ENCODE results near the gene HOXA11.
A peak's percentile ranks its signal among the peaks of the same experiment; 100 is the strongest.

Gene HOXA11

DNA sequence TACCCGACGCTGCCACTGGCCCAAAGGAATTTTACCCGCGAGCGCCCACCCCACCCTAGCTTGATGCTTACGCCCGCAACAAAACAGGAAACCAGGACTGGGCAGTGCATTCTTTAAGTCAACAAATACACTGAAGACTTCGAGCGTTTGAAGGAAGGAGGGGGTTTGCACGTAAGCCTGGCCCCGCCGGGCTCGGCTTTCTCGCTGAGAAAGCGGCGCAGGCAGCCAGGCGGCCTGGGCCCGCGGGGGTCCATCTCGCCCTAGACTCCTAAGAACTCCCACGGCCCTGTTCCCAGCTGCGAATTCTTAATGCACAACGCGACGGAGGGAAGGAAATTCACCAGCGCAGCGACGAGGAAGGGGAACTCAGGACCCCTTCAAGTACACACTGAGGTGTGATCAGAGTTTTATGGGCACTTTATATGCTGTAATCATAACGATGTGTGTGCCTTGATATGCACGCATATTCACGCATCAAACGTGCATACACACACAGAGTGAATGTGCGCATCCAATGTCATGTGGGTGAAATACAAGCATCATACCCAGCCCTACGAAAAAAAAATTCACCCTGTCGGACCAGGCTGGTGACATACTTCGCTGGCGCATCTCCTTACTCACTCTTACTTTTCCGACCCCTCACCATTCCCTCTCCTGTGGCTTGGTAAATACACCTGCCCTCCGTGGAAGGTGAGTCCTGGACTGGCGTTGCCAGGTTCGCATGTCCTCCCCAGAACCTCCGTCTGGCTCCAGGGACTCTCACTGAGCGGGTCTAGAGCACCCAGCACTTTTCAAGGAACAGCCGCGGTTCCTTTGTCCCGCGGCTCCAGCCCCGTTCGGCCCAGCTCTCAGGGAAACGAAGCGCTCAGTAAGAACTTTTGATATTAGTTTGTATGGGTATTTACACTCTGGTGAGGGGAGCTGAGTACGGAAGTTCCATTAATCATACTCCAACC lies 20.6 kb upstream of the HOXA11 start:
- no peak for DNase-seq (ENCODE audit: low spot score)

DNA sequence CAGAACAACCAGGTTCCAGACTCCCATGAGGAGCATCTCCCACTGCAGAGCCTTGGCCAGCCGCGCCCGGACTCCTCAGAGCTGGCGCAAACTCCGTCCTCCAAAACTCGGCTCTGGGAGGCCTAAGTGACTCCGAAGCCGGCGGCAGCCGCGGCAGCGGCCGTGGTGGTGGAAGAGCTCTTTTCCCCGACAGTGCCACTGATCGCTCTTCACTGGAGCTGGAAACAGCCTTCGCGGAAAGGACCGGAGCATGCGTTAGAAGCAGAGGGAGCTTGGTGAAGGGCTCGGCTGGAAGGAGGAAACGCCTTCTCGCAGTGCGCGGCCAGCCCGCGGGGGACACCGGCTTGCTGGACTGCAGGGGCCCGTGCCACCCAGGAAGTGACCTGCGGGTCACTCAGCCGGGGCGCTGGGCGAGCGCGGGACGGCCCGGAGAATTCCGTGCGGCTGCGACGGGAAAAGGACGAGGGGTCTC lies 19.9 kb upstream of the HOXA11 start:
- no peak for DNase-seq (ENCODE audit: low spot score)

DNA sequence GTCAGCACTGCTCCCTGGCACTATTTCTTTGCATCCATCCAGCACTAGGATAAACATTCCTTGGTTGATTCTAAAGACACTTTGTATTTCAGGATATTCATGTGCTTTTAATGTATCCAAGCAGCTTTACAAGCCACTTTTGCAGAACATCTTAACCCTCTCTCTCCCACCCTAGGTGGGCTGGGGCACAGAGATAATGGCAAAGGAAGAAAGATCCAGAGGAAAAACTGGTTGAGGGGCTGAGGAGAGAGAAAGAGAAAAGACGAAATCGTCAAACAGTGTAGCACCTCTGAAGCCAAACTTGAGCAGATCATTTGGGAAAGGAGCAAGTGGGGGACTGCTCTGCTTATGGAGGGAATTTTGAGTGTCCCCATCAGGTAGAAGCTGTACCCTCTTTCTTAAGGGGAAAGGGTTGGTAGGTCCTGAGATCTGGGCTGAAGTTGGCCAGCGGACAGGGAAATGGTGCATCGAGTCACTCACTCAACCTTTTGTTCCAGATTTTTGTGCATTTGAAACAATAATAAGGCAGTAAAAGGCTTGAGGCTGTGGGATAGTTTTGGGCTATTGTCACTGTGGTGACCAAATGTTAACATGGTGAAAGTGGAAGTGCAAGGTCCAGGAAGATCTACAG lies 19.0 kb upstream of the HOXA11 start:
- no peak for DNase-seq (ENCODE audit: low spot score)

DNA sequence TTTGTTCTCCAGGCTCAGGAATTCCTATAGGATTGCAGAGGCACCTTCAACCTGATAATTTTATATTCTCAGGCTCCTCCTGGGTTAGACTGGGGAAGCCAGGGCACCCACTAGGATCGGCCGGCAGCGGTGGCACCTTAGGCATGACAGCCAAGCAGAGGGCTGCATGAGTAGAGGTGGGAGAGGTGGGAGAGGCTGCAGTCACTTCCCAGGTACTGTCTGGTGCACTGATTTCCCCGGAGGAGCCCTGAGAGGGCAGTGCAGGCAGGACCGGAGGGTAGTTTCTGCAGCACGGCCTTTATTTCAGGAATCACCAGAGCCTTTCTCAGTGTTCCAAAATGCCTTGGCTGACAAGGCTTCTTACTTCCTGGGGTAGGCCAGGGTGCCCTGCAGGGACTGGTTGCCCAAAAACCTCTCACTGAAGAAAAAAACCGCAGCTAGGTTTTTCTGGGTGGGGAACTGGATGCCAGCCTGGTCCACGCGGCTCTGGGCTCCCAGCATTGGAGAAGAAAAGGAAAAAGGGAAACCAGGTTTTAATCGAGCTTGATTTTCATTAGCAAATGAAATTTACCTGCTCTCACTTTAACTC lies 18.4 kb upstream of the HOXA11 start:
- DNase-seq (ENCODE audit: low spot score) = no peak

DNA sequence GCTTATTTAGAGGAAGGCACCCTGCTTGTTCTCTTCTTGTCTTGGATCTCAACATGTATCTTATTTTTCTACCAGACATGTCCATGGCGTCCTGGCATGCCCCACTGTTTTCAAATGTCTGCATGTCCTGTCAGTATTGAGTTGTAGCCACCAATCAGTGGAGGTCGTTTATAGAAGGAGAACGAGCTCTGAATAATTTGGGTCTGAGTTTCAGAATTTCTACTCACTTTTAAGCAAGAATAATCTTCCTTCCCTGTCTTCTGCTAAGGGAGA lies 17.8 kb upstream of the HOXA11 start:
- no peak for DNase-seq (ENCODE audit: low spot score)

DNA sequence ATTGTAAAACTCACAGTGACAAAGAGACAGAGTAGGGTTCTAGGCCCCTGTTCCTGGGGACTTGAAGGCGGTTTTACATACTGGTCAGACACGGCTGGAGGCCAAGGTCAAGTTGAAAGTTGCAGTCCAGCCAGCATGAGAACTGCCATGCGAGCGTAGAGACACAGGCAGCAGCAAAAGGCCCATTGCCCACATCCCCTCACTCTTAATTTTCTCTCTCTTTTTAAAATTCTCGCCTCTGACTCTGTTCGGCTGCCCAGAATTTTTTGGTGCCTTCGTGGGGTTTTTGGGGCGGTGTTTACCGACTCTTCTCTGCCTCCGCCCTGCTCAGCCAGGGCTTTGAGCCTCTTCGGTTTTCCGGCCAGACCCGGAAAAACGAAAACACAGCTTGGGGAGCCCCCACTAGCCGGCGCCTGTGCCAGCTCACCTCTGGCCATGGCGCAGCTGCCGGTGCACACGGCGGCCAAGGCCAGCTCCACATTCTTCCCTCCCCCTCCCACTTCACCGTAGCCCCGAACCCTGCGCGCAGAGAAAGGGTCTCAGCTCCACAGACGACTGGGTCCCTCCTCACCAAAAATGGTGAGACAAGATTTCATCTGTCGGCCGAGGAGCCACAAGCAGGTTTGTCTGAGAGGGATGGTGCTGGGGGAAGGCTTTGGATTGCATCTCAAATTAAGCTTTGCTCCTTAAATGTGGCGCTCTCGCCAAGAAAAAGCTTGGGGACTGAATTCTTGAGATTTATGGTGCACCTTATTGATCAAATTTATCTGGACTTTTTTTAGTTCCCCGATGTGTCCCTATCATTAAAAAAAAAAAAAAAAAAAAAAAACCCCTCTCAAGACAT lies 17.2 kb upstream of the HOXA11 start:
- DNase-seq (ENCODE audit: low spot score) = no peak

DNA sequence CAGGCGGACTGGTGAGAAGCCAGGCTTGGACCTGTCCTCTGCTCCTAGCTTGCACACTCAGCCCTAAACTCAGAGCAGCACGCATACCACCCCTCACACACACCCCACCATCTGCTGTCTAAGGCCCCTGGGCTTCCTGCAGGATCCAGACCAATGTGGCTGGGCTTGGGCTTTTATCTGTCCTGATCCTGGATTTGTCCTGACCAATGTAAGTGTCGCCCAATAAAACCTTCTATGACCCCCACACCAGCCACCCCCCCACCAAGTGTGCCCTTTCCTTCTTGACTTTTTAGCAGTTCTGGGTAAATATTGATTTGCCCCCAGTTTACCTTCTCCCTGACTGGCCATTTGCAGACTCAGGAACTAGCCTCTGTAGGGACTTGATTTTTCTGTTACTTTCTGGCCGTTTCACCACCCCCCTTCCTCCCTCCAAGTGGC lies 16.6 kb upstream of the HOXA11 start:
- DNase-seq (ENCODE audit: low spot score) = no peak

DNA sequence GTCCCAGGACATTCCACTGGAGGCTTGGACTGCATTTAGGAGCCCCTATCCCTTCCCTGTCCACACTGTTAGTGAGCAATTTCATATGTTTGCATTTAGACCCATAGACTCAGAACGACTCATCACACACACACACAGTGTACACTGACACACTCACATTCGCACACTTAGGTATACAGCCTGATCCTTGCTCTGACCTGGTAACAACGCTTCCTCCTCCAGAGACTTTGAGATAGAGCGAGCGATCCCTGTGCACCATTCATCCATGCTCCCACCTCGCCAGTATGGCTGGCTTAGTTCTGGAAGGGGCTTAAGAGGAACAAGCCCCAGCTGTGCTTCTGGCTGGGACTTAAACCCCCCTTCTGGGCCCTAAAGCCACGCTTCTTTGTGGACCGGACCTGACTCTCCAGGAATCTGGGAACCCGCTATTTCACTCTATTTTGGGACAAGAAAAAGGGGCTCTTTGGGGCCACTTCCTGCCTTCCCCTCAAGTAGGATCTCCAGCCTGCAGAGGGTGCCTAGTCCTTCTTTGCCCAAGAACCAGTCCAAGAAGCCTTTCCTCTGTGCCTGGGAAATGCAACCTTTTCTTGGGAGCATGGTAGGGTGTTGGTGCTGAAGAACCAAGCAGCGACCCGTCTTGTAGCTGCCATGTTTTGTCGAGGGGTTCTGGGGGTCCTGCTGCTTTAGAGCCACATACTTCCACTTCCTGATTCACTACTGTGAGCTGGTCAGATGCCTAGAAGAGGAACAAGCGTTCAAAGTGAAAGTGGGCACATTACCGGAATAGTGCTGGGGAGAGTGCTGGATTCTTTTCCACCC lies 15.9 kb upstream of the HOXA11 start:
- DNase-seq (ENCODE audit: low spot score) = no peak

DNA sequence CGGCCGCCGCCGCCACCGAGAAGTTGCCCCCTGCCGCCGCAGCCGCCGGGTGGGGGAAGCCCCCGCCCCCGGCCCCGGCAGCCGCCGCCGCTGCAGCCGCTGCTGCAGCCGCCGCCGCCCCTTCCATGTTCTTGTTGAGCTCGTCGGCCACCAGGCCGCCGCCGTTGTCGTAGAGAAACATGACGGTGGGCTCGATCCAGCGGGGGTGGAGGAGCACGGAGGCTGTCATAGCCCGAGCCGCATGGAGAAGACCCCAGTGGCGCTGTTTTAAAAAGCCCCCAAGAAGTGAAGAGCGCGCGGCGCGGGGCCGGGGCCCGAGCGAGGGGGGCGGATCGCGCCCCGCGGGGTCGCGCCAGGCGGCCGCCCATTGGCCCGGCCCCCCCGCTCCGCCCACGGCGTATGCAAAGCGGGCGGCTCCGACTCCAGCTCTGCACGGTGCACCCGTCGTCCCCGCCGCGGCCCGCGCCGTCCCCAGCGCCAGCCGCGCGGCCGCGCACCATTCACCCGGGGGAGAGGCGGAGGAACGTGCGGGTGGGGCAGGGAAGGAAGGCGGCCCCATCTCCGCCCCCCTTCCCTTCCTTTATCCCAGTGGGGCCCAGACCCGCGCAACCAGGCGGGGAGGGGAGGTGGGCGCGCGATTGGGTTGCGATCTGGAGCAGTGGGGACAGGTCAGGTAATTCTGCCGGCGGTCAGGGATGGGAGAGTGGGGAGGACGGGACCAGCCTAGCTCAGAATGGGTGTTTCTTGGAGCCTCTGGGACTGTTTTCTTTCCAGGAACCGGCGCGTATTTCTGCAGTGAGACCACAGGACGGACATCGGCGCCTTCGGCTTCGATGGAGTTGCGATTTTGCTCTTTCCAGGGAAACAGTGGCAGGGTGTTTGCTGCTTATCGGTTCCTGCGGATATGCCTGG lies 15.1 kb upstream of the HOXA11 start, which contains the start of gene HOXA13:
HOXA13 (minus strand) TSS at position 243 of the 912 bp plus-strand sequence; CDS start at position 229, 14 bp downstream.
- DNase-seq (ENCODE audit: low spot score) = no peak

DNA sequence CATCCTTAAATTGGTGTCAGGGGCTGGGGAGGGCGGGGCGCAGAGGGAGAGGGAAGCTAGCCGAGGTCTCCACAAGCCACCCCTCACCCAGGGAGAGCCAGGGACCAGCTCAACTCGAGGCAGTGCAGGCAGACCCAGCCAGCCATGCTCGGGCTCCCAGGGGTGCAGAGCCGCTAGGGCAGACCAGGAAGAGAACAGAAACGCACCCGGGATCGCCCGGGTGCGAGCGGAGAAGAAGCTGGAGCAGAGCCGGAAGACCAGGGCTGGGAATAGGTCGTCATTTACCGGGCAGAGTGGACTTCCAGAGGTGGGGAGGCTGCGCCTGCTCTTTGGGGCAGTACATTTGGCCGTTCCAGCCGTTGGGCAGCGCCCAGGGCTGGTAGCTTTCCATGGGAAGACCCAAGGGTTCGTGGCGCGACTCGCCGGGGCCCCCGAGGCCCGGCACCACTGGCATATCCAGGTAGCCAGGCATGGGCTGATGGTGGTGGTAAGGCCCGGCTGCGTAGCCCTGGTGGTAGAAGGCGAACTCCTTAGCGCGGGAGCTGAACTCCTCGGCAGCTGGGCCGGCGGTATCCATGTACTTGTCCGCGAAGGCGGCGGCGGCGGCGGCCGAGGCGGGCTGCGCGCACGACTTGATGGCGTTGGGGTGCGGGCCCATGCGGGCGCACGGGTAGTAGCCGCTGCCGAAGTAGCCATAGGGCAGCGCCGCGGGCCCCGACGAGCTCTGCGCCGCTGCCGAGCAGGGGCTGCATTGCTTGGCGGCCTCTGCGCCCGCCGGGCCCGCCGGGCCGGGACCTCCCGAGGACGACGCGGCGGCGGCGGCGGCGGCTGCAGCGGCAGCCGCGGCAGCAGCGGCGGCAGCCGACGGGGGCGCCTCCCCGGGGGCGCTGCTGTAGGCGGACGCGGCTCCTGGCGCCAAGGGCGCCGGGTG lies 14.1 kb upstream of the HOXA11 start:
- no peak for DNase-seq (ENCODE audit: low spot score)

DNA sequence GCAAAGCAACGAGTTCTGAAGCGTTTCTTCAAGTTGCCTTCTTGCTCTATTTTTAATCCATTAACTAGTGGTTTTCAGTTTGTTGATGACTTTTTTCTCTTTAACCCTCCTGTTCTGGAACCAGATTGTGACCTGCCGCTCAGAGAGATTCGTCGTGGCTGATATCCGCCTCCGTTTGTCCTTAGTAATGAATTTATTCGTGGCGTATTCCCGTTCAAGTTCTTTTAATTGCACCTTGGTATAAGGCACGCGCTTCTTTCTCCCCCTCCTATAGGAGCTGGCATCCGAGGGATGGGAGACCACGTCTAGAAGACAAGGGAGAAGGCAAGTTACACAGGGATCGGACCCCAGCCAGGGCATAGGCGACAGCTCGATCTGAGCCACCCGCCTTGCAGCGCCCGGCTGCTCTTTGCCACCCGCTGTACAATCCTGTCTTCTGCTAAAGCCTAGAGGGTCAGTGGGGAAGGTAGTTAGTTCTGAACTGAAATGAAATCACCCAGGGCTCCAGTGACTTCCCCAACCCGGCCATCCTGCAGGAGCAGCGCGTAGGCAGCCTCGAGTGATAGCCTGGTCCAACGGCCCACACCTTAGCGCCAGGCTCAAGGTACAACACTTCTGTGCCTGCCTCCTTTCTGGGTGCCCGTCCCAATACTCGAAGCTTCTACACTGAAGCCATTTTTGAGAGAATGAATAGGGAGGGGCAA lies 13.3 kb upstream of the HOXA11 start:
- no peak for DNase-seq (ENCODE audit: low spot score)

DNA sequence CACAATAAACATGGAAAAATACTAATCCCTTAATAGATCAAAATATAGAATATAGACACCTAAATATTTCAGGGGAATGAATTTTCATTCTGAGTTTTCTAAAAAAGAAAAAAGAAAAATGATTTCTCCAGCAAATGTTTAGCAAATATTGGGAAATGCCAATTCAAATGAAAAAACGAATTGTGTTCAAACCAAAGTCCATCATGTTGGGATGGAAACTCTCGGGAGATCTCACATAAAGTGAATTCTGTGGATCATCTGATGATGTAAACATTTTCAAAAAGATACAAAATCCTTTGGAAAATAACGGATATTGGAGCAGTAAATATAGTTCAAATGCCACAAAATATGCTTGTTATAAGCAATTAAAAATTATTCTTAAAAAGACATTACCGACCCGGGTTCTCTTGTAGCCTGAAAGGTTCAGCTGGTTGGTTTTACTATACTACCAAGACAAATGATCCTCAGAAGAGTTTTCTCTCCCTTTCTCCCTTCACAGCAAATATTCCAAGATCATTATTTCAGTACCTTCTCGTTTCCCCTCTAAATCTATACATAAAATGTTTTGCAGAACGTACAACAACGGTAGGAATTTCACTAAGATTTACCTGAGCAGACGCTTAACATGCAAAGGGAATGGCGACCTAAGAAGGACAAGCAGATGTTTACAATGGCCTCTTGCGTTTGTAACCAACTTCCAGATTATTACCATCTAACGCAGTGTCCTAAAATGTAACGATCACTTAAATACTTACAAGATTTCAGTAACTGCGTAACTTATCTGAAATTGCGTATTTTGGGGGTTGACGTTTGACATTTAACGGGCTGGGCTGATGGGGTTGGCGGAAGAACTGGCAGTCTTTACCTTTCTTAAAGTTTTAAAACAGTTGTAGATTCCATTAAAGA lies 12.4 kb upstream of the HOXA11 start:
- DNase-seq (ENCODE audit: low spot score) = no peak

DNA sequence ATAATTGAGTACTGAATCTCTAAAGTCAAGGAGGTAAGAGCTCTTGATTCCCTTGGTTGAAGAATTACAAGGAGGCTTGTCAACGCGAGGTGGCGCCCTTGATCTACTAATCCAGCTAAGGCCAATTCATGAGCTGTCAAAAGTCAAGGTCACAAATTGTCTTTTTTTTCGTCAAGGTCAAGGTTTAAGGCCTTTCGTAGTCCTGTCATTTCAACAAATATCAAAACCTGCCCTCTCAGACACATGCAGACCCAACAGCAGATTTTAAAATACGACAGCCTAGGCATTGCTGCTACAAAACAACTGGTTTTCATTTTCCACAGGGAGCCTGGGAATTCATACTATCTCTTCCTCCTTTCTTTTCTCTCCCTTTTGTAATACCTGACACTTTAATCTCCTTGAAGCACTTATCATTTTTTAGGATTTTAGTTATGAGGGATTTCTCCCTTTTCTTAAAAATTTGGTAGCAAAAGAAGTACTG lies 11.3 kb upstream of the HOXA11 start:
- DNase-seq (ENCODE audit: low spot score) = peak; percentile 84

DNA sequence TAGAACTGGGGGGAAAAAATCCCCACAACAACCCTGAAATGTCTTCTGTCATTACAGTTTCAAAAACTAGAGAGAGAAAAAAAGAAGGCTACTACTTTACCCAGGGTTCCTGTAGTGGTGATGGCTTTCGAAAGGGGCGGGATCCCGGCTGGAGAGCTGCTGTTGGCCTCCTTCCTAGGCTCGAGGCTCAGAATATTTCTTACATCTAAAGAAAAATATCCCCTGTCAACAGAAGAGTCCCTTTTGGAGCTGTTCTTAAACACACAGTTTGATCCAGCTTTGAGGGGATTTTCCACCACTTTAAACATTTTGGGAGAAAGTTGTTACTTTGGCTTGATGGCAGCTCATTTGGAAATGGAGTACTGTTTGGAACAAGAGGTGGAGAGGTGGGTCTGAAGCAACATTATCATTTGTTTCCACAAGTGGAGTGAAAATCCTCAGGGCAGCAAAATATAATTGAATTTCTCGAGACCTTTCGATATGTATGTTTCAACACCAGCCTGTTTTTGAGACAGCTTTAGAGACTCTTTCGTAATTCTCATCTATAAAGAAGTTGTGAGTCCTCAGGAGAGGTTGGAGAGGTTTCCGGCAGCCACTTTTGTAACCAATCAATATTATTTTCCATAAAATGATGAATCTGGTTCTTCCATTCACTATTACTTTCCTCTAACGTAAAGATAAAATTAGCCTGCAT lies 9.8 kb upstream of the HOXA11 start:
- DNase-seq (ENCODE audit: low spot score) = no peak

DNA sequence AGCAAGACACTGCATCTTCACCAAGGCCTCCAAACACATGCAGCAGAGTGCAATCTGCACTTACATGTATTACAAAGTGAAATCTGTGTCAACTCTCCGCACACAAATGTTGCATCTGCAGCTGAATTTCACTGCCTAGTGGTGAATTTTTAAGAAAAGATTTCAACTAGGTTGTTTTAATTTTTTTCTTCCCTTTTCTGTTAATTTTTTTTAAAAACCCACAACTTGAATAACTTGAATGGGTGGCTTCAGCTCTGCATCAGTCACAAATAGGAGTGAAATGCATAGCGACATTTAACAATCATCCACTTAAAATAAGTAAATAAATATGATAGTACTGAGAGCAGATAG lies 8.9 kb upstream of the HOXA11 start:
- no peak for DNase-seq (ENCODE audit: low spot score)

DNA sequence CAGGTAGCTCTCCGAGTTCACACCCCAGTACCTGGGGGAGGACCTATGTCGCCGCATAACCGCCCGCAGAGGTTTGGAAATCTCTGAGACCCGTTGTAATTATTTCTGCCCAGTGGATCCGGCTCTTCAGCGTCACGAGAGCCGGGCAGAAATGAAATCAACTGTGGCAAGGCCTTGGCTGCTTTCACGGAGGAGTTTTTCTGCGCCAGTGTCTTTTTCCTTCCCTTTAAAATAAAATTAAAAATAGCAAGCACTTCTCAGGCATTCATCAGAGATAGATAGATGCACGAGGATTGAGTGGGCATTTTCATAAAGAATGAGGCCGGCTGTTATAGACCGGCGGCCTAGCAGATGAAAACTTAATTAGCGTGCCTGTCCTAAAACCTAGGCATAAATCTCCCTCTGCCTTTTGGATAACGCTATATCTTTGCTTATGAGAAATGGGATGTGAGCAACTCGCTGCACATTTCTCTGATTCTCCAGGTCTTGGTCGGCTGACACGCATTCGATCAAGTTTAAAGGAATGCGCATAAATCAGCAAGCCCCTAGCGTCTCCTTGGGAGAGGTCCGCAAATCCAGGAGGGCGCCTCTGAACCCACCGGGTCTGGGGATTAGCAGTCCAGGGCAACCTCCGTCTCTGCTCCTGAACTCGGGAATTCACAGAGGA lies 8.4 kb upstream of the HOXA11 start:
- DNase-seq (ENCODE audit: low spot score) = no peak
